ENCODE measurements around the gene KCNE1.
"Not testable (repeated sequence)": the region's sequence is repeated elsewhere in the genome, so short reads cannot be mapped to it uniquely, and the experiment has no call there.

The KCNE1 gene

DNA sequence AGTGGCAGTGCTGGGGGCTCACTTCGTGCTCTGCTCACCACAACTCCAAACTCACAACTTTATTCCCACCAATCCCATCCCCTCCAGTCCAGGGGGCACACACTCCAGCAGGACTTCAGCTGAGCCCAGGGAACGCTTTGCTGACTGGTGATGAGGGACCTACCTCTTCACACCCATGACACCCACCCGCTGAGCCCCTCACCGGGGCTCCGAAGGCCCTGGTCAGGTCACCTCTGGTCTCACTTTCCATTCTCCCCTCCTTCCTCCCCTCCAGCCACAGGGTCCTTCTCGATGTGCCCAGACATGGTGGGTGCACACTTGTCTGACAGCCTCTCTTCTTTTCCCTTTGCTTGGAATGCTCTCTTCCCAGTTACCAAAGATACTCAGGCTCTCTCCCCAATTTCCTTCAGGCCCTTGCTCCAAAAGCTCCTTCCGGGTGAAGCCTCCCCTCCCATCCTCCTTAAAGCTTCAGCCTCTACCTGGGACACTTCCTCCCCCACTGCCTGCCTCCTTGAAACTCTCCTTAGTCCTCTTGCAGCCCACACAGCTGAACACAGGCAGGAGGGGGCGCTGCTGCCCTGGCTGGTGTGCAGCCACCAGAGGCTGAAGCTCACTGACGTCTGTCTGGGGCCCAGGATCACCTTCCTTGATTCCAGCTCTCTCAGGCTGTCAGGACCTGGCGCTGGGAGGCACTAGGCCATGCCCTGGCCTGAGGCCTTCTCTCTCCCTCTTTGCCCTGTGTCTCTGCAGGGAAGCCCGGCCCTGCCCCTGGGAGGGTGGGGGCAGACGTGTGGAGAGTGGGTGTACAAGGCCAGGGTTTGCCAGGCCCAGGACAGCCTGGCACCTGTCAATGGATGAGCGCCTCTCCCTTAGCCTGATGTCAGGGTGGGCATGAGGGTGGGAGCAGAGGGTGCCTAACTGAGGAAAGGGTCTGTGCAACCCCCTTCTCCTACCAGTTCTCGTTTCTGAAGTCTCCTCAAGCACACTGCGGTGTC, 1.6 kb downstream of the KCNE1 start:
- DNase-seq, result peak; percentile 38 to 53 (median 49)

GRCh38 chr21:34509151-34509550, 2.9 kb downstream of the KCNE1 start:
- peak in 1 of 3 experiments; percentile 1 for DNase-seq

DNA sequence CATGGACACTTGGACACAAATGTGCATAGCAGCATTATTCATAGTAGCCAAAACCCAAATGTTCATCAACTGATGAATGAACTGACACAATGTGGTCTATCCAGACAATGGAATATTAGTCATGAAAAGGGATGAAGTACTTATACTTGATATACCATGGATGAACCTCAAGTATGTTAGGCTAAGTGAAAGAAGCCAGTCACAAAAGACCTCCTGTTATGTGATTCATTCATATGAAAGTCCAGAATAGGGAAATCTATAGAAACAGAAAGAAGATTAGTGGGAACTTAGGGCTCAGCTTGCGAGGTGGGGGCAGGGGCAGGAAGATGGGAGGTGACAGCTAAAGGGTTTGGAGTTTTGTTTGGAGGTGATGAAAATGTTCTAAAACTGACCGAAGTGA, 7.4 kb downstream of the KCNE1 start:
- no peak for DNase-seq

- DNase-seq, result no peak
These were observed 9.4 kb downstream of the KCNE1 start for GRCh38 chr21:34502480-34503106.

- no peak for DNase-seq
These were observed 10.3 kb downstream of the KCNE1 start for GRCh38 chr21:34501716-34502115.

DNA sequence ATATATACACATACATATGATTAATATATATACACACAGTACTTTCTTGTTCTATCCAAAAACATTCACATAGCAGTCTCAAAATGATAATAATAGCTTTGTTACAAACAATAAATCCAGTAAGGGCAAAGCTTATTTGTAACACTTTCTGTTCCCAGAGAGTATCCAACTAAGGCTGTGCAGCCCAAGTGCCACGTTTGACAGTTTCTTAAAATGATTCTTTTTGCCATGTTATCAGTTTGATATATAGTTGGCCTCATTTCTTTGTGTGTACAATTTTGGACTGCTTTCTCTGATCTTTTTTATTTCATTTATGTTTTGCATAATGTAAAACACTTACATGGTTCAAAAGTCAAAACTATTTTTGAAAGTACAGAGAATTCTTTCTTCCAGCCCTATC, 11.8 kb downstream of the KCNE1 start:
- DNase-seq, result no peak

GRCh38 chr21:34499116-34499515, 12.9 kb downstream of the KCNE1 start:
- DNase-seq, result no peak

DNA sequence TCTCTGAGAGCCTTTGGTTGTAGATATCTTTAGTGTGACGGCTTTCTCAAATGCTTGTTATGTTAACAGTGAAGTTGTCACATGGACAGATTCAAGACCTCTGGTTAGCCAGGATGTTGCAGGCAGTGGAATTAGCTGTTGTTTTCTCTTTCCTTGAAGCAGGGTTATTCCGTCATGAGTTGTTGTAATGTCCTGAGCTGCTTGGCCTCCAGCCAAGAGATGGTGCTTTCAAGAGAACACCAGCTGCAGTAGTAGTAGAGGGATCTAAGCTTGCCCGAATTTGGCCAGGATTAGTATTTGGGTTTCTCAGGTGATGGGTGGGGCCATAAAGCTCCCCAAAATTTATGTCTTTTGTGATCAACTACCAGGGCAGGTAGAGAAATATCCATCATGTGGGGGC, 13.4 kb downstream of the KCNE1 start:
- peak in 2 of 3 experiments; percentile 10 to 17 for DNase-seq

GRCh38 chr21:34483854-34484253, 28.2 kb downstream of the KCNE1 start:
- not testable (repeated sequence) for DNase-seq

DNA sequence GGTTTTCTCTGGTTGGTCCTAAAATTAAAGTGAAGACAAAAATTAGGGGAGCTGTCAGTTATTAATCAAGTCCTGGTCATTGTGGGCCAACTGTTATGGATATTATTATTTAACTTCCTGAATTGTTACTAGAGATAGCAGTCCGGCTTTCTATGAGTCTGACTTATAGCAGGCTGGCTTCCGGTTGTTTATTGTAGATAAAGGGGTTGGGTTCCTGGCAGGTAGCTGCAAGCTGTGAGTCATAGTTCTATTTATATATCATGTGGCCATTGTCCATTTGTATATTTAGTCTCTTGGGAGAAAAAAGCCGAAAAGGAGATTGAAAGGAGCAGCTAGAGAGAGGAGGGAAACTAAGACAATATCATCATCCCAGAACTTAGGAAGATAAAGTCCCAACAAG, 28.6 kb downstream of the KCNE1 start:
- not testable (repeated sequence) for DNase-seq

DNA sequence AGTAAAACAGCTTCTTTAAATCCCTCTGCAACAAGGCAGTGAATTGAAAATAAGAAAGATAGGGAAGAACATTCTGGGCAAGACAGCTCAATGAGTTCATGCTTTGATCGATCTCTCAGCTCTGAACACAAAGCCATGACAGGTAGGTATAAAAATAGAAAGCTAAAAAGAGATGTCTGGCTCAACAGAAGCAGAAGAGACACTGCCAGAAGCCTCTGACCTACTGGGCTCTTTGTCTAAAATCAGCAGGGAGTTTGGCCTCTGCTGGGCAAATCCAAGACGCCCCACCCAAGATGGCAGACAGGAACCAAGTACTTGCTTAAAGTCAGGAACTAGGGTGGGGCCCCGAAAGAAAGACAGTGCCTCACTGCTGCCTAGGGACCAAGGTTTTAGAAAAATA, 44.7 kb downstream of the KCNE1 start:
- DNase-seq, result not testable (repeated sequence)

DNA sequence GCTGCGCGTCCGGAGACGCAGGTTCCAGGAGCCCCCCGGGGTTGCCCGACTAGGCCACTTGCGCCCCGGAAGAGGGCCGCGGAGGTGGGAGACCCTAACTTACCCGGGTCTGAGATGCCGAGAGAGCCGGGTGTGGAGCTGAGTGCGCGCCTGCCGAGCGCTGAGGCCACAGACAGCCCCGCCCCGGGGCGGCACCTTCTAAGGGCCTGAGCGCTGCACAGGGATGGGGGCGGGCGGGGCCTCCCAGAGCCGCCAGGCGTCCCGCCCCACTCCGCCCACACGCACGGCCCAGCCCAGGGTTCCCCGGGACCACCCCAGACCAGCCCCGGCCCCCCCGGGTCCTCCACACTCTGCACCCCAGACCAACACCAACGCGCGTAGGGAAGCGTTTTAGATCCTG, 52.6 kb downstream of the KCNE1 start:
- DNase-seq, result not testable (repeated sequence)

- DNase-seq, result not testable (repeated sequence)
These were observed 53.7 kb downstream of the KCNE1 start for GRCh38 chr21:34458266-34458665.

GRCh38 chr21:34456180-34456579, 55.8 kb downstream of the KCNE1 start:
- not testable (repeated sequence) for DNase-seq

- not testable (repeated sequence) for DNase-seq
These were observed 56.4 kb downstream of the KCNE1 start for GRCh38 chr21:34455628-34456027.

- not testable (repeated sequence) for DNase-seq
These were observed 65.0 kb downstream of the KCNE1 start for GRCh38 chr21:34447018-34447417.

DNA sequence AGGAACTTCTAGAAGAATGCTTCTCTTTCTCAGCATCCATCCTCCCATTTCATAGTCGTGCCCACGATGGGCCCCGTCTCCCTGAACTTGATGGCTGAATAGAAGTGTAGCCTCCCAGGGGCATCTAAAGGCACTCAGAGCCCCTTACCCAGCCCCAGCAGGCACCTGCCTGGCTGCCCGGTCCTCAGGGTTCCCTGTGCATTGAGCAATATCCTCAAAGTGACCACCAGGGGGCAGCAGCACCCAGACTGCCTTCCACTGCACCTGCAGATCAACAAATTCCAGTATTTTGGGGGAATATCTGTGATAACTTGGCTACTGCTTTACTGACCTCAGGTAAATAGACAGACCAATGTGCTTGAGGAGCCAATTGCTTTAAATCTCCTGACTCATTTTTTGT, 68.5 kb downstream of the KCNE1 start:
- not testable (repeated sequence) for DNase-seq

GRCh38 chr21:34429710-34430109, 82.3 kb downstream of the KCNE1 start:
- DNase-seq, result not testable (repeated sequence)

DNA sequence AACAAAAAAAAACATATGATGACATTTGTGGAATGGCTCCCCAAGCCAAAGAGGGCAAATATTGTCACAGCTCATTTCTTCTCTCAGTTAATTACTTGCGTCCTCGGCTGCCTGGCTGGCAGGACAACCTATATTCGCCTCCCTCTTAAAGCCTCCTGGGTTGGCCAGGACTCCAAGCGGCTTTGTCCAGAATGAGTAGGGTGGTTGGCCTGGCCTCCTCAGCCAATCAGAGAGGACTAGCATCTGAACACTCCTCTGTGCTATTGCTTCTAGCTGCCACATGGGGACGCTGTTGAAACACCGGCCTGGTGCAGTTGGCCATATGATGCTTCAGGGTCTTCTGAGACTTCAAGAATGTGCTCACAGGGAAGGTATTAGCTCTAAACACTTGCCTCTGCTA, 83.6 kb downstream of the KCNE1 start:
- DNase-seq, result not testable (repeated sequence)

DNA sequence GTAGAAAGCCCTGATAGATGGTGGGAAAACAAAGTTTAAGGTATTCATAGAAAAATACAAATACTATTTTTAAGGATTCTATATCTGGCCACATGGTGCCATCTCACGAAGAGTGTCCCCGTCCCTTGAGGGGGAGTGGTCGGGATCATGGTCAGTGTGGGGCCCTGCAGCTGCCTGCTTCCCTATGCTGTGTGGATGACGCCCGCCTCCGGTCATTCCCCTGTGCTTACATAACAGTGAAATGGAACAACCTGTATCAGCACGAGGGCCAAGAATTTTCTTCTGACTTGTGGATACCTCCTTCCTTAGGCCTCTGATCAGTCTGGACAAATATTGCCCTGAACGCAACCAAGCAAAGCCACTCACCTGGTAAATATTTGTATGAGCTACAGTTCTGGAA, 84.7 kb downstream of the KCNE1 start:
- DNase-seq, result not testable (repeated sequence)

DNA sequence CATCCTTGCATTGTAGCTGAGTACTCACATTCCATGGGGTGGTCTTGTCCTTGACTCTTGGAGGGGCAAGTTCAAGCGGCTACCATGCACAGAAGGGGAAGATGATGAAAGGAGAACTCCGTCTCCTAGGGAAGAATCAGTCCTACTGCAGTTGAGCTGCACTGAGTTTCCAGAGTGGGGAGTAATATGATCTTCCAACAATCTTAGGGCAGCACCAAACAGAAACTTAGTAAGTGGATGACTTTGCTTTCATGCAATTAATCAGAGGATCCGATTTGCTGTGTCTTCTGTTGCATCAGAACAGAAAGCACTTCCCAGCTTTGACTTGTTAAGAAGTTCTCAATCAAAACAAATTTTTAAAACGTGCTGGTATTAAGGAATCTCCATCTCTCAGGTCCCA, 88.2 kb downstream of the KCNE1 start, which contains the start of gene SMIM34:
TSS of gene SMIM34 (minus strand) at position 147 of the 400 bp plus-strand sequence. CDS start at position 35, 112 bp downstream.
- not testable (repeated sequence) for DNase-seq

- not testable (repeated sequence) for DNase-seq
These were observed 94.4 kb downstream of the KCNE1 start for GRCh38 chr21:34417448-34418077.

DNA sequence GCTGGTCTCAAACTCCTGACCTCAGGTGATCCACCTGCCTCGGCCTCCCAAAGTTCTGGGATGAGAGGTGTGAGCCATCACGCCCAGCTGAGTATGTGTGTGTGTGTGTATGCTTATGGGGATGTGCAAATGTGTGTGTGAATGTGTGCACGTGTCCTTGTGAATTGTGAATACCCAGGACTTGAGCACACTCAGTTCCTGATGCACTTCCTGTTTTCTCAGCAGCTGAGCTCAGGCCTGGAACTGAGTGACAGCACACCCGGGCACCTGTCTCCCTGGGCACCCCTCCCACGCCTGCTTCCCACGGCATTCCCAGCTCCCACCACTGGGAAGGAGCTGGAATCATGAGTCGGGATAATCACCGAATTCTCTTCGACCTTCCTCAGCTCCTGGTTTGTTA, 104.7 kb downstream of the KCNE1 start:
- not testable (repeated sequence) for DNase-seq
